Activated CD4-positive, CD25-positive, alpha-beta regulatory T cell (primary cell): ENCODE data around the gene USP22.
"Not testable (repeated sequence)": the region's sequence is repeated elsewhere in the genome, so short reads cannot be mapped to it uniquely, and the experiment has no call there.

ENCODE experiments used
- DNase-seq, 4 experiments: peaks; one replicate each; lab custom pipeline; 2025; lab: John Stamatoyannopoulos, UW

The USP22 gene

GRCh38 chr17:20988001-20988636 is 54.7 kb downstream of the USP22 start:
- DNase-seq, result no peak

GRCh38 chr17:20987511-20987910 is 55.3 kb downstream of the USP22 start:
- no peak for DNase-seq

- DNase-seq, result no peak
Measured at GRCh38 chr17:20986767-20987510, 55.9 kb downstream of the USP22 start.

- no peak for DNase-seq
Measured at GRCh38 chr17:20983359-20983637, 59.5 kb downstream of the USP22 start.

- no peak for DNase-seq
Measured at GRCh38 chr17:20982589-20983358, 60.0 kb downstream of the USP22 start.

- DNase-seq, result no peak
Measured at GRCh38 chr17:20981046-20981920, 61.5 kb downstream of the USP22 start.

- DNase-seq, result no peak
Measured at GRCh38 chr17:20979792-20980083, 63.1 kb downstream of the USP22 start.

- not testable (repeated sequence) for DNase-seq
Measured at GRCh38 chr17:20979007-20979791, 63.6 kb downstream of the USP22 start.

- not testable (repeated sequence) for DNase-seq
Measured at GRCh38 chr17:20977609-20978253, 65.1 kb downstream of the USP22 start.

- DNase-seq, result no peak
Measured at GRCh38 chr17:20975566-20975965, 67.2 kb downstream of the USP22 start.

- DNase-seq, result no peak
Measured at GRCh38 chr17:20970329-20970728, 72.5 kb downstream of the USP22 start.

GRCh38 chr17:20968913-20969616 is 73.7 kb downstream of the USP22 start:
- no peak for DNase-seq

- no peak for DNase-seq
Measured at GRCh38 chr17:20967776-20968175, 75.0 kb downstream of the USP22 start.

GRCh38 chr17:20966870-20967269 is 75.9 kb downstream of the USP22 start:
- DNase-seq, result no peak

GRCh38 chr17:20965492-20965891 is 77.3 kb downstream of the USP22 start:
- no peak for DNase-seq

GRCh38 chr17:20961586-20961985 is 81.2 kb downstream of the USP22 start:
- DNase-seq, result no peak

- no peak for DNase-seq
Measured at GRCh38 chr17:20960871-20961270, 81.9 kb downstream of the USP22 start.

GRCh38 chr17:20955427-20956323 is 87.1 kb downstream of the USP22 start:
- no peak for DNase-seq

GRCh38 chr17:20954794-20955193 is 88.0 kb downstream of the USP22 start:
- no peak for DNase-seq
